ENCODE measurements around the gene CCDC15.
A peak's percentile ranks its signal among the peaks of the same experiment; 100 is the strongest.
"Not testable (repeated sequence)": the region's sequence is repeated elsewhere in the genome, so short reads cannot be mapped to it uniquely, and the experiment has no call there.

The CCDC15 gene

DNA sequence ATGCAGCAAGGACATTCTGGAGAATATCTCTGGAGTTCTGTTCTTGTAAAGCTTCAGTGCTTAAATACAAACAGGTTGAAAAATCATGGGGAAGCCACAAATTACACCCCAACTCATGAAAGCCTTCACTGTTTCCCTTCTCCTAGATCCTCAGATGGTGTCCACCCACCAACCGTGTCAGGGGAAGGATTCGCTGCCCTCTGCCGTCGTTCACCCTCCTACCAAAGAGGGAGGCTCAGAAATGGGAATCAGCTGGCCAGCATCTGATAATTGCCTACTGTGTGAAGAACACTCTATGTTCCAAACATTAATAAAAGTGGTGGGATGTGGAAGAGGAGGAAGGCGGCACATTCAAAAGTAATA lies 10.8 kb upstream of the CCDC15 start:
- DNase-seq, result no peak

DNA sequence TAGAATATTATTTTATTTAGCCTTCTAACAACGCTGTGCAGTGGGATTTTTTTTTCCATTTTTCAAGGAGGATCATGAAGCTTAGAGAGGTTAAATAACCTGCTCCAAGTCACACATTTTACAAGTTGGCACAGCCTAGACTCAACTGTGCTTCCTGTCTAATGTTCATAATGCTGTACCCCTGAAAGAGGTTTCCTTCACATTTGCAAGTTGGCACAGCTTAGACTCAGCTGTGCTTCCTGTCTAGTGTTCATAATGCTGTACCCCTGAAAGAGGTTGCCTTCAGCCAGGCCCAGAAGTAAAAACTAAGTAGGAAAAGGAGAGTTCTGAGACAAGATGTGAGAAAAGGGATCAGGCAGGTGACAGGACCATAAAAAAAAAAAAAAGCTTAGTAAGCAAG lies 10.3 kb upstream of the CCDC15 start:
- DNase-seq, result no peak

GRCh38 chr11:124944565-124944964 lies 9.4 kb upstream of the CCDC15 start:
- no peak for DNase-seq

DNA sequence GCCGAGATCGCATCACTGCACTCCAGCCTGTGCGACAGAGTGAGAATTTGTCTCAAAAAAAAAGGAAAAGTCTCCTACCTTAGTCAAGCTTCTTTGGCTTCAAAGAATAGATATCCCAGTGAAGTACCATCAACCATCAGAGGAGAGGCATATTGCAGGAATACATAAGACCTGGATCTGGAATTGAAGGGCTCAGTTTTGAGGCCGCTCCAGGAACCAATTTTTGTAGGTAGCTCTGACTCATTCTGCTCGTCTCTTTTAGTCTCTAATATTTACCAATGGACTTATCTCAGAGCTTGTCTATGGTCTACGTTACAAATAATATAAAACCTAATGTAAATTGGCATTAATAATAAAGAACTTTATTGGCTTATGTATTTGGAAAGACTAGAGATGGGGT lies 8.2 kb upstream of the CCDC15 start:
- DNase-seq, result no peak

DNA sequence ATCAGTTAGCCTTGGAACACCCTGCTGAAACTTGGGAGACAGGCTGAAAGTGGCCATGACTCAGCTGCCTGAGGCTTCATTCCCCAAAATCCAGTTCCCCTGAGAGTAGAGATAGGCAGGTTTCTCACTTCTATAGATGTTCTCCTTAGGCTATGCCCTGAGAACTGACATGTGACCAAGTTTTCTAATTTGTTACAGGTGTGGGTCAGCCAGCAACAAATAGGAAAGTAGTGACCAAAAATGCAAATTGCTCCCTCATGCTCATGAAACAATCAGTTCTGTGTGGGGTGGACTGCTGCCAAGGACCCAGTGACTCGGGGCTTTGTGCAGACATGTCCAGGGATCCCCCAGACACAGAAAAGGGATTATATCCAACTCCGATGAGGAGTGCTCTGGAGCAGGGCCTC lies 7.3 kb upstream of the CCDC15 start:
- DNase-seq, result no peak

DNA sequence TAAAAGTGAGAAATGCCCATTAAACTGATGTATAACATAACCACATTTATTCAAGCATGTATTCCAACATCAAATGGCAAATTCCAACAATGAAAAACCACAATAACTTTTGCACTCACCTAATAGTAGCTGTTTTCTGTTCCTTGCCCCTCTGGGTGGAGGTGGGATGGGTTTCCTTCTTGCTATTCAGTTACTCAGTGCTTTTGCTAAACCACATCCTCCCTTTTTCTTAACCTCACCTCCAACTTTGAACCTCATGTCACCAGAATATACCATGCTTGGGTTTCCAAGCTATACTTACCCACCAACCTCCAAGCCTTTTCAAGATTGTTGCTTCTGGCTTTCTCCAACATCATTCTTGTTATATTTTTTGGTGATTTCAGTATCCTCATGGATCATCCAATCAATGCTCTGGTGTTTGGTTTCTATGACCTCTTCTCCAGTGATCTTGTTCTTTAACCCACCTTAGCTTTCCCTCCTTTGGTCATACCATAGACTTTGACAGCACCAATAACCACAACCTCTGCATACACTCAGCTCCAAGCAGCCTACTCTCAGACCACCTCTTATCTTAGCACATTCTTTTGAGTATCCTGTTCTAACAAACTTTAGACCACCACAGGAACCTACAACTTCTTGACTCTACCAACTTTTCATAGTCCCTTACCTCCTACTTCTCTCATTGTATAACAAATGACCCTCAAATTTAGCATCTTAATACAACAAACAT lies 3.2 kb upstream of the CCDC15 start:
- no peak for DNase-seq

GRCh38 chr11:124951341-124951740 lies 2.7 kb upstream of the CCDC15 start:
- DNase-seq, result no peak

DNA sequence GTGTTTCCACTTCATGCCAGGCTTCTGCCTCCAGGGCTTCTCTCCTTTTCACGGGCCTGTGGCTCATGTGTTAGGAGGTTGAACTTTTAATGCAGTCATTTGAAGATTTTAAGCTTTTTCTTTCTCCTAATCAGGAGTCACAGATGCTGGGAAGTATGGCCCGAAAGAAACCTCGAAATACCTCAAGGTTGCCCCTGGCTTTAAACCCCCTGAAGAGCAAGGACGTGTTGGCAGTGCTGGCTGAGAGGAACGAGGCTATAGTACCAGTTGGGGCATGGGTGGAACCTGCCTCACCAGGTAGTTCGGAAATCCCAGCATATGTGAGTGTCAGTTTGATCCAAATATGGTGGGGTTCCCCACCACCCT lies 571 bp downstream of the CCDC15 start:
- no peak for DNase-seq

DNA sequence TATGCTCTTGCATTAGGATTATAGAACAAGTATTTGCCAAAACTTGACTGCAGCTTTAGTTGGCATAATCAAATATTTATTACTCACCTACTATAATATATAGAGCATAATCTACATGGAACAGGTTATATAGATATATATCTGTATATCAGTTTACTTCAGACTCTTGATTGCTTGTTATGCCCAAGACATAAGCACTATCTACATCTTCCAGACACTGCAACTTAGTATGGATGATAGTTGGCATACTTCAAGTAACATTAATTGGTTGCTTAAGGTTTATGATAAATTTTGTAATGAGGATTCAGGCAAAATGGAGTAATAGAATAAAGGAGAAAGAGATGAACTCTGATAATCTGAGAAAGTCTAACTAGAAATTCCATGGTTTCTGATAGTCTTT lies 1.0 kb downstream of the CCDC15 start:
- DNase-seq, result no peak

DNA sequence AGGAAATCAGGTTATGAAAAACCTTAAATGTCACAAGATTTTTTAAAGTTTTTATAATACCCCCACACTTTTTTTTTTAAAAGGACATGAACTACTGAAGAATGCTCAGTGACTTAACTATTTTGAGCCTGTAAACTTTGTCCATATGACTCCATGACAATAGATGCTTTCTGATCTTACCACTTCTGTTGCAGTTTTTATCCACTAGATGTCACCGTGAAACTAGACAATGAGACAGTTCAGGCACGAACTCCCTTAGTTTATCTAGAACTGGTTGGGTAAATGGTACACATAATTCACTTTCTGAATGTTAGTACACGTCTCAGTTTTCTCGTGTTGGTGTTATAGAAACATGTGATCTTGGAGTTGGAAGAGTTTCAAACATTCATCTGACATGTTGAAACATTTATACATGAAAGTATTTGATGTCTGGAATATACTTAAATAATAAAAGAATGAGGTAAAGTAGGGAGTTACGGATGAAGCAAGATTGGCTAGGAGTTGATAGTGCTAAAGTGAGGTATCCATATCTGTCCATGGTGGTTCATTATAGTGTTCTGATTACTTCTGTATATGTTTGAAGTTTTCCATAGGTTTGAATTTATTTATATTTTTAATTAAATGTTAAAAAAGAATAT lies 8.1 kb downstream of the CCDC15 start:
- peak; percentile 29 for DNase-seq

GRCh38 chr11:124968197-124968596 lies 14.2 kb downstream of the CCDC15 start:
- DNase-seq, result not testable (repeated sequence)

DNA sequence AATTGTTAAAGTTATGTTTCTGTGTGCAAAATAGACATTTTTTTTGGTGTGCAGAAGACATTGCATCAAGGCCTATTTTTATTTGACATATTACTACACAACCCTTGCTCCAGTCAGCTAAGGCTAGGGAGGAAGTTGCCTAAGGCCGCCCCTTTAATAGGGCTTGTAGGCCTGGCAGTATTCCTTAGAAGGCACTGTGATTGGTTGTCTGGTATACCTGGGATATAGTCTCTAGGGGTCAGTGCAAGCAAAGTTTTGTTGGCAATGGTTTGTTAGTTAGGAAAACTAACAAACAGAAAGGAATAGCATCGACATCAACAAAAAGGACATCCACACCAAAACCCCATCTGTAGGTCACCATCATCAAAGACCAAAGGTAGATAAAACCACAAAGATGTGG lies 16.9 kb downstream of the CCDC15 start:
- no peak for DNase-seq

DNA sequence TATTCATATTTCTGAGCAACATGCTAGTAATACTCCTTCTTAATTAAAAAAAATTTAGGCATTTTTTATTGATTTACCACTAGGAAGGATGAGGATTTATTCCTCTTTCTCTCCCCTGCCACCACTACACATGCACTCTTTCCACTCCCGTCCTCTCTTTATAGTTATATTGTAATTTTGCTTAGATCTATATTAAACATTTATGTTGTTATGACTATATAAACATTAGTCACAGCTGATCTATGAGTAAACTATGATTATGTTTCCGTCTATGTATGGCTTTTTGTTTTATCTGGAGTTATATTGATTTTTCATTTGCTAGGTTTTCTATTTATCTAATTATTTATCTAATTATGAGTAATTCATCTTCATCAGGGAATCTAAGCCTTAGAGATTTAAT lies 17.8 kb downstream of the CCDC15 start:
- DNase-seq, result no peak

DNA sequence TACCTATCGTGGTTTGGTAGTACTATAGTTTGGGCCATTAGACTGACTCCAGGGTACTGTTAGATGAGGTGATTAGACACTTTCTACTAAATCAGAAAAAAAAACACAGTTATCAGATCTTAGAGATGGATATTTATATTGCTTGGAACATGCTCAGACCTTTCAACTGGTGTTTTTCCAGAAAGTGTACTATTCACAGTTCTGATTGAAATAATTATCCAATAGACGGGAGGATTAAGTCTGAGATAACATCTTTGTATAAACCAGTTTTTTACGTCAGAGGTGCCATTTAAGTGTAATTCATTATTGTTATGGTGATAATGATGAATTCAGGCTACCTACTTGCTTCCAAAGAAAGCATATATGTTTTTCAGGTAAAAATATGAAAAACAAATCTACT lies 22.5 kb downstream of the CCDC15 start:
- no peak for DNase-seq

GRCh38 chr11:124977006-124977405 lies 23.0 kb downstream of the CCDC15 start:
- DNase-seq, result no peak

DNA sequence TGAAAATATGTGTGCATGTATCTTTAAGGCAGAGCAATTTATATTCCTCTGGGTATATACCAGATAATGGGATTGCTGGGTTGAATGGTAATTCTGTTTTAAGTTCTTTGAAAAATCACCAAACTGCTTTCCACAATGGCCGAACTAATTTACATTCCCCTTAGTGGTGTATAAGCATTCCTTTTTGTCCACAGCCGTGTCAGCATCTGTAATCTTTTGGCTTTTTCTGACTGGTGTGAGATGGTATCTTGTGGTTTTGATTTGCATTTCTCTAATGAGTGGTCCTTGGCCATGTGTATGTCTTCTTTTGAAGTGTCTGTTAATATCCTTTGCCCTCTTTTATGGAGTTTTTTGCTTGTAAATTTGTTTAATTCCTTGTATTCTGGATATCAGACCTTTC lies 24.3 kb downstream of the CCDC15 start:
- DNase-seq, result no peak

- no peak for DNase-seq
These were observed 28.0 kb downstream of the CCDC15 start for GRCh38 chr11:124982043-124982442.

GRCh38 chr11:124983674-124984511 lies 29.9 kb downstream of the CCDC15 start:
- no peak for DNase-seq

- DNase-seq, result no peak
These were observed 30.5 kb downstream of the CCDC15 start for GRCh38 chr11:124984512-124984854.

DNA sequence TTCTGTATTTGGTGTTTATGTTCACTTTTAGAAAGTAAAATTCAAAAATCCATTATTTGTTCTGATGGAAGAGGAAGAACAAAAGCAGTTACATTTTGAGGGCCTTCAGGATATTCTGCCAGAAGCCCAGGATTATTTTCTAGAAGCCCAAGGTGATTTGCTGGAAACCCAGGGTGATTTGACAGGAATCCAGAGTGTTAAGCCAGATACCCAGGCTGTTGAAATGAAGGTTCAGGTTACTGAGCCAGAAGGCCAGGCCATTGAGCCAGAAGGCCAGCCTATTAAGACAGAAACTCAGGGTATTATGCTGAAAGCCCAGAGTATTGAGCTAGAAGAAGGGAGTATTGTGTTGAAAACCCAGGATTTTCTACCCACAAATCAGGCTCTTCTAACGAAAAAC lies 33.1 kb downstream of the CCDC15 start:
- DNase-seq, result no peak

GRCh38 chr11:124988063-124988462 lies 34.1 kb downstream of the CCDC15 start:
- DNase-seq, result no peak

DNA sequence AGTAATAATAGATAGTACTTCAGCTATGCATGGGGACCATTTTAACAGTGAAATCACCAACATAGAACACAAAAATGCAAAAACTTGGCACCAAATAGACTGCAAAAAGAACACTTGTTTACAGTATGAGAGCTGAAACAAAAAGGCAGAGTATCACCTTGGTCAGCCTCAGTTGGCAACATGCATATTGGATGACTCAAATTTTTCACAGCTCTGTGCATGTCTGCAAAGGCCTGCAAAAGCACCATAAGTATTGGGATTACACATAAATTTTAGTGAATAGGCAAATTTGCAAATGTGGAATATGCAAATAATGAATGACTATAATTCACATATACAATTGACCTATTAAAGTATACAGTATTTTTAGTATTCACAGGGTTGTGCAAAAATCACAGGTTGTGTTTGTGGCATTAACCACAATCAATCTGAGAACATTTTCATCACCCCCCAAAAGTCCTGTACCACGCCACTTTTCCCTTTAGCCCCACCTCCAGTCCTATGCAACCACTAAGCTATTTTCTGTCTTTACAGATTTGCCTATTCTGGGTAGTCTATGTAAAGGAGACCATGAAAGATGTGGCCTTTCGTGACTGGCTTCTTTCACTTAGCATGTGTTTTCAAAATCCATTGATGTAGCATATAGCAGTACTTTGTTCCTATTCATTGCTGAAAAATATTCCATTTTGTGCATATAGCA lies 47.2 kb downstream of the CCDC15 start:
- no peak for DNase-seq

DNA sequence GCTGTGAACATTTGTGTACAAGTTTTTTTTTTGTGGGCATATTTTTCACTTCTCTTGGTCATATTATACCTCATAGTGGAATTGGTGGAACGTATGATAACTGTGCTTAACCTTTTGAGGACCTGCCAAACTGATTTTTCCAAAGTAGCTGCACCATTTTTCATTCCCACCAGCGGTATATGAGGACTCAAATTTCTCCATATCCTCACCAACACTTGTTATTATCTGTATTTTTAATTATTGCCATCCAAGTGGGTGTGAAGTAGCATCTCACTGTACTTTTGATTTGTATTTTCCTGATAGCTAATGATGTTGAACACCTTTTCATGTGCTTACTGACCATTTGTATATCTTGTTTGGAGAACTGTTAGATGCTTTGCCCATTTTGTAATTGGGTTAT lies 47.8 kb downstream of the CCDC15 start:
- no peak for DNase-seq

DNA sequence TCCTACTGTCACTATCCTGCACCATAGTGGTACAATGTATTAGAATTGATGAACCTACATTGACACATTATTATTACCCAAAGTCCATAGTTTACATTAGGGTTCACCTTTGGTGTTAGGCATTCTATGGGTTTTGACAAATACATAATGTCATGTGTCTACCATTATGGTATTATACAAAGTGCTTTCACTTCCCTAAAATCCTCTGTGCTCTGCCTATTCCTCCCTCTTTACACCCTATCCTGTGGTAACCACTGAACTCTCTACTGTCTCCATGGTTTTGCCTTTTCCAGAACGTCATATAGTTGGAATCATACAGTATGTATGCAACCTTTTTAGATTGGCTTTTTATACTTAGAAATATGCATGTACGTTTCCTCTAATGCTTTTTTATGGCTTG lies 51.5 kb downstream of the CCDC15 start:
- no peak for DNase-seq
